HL-60 (cell line): Measurements from ENCODE around the gene ARL10.

Source experiments
- POLR2AphosphoS5 ChIP-seq: IDR thresholded peaks from 2 replicates; pipeline ENCODE4 v1.6.1; 2012; ENCODE audit warnings: low read depth
- SPI1 ChIP-seq: IDR thresholded peaks from 2 replicates; pipeline ENCODE4 v1.6.1; 2012; ENCODE audit warnings: low read depth, mild to moderate bottlenecking, borderline replicate concordance
- TF ChIP-seq, protein P1 (sequence below): IDR thresholded peaks from one replicate; pipeline ENCODE4 v1.5.1; 2011; ENCODE audit warnings: low read length, control low read depth, inconsistent platforms; ENCODE audit not compliant: insufficient read depth

DNA sequence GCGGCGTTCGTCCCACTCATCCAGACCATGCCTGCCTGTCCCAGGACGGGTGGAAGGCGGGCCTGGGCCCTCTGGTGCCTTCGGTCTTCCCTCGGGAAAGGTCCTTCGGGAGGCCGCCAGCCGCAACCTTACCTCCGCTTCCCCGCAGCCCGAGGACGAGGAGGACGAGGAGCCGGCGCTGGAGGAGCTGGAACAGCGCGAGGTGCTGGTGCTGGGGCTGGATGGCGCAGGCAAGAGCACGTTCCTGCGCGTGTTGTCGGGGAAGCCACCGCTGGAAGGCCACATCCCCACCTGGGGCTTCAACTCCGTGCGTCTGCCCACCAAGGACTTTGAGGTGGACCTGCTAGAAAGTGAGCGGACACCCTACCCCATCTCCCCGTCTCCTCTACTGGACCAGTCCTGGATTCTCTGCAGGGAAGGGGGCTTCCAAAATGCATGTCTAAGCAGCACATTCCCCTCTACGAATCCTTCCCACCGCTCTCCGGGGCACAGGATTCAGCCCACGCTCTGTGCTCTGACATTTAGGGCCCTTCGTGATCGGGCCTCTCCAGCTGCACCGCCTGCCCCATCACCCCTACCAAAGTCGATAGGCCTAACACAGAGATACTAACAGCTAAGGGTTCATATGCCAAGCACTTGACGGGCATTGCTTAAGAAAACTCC is 1.1 kb downstream of the ARL10 start:
- no peak for TF ChIP-seq POLR2AphosphoS5
- TF ChIP-seq, protein P1, sequence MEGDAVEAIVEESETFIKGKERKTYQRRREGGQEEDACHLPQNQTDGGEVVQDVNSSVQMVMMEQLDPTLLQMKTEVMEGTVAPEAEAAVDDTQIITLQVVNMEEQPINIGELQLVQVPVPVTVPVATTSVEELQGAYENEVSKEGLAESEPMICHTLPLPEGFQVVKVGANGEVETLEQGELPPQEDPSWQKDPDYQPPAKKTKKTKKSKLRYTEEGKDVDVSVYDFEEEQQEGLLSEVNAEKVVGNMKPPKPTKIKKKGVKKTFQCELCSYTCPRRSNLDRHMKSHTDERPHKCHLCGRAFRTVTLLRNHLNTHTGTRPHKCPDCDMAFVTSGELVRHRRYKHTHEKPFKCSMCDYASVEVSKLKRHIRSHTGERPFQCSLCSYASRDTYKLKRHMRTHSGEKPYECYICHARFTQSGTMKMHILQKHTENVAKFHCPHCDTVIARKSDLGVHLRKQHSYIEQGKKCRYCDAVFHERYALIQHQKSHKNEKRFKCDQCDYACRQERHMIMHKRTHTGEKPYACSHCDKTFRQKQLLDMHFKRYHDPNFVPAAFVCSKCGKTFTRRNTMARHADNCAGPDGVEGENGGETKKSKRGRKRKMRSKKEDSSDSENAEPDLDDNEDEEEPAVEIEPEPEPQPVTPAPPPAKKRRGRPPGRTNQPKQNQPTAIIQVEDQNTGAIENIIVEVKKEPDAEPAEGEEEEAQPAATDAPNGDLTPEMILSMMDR: no peak
- TF ChIP-seq SPI1: no peak
